H9 (cell line): ENCODE measurements around the gene KCNV2. TPM values are rescaled to one million over a fixed set of nuclear protein-coding genes. Genes with fewer than 3 reads are reported as not detected.

ENCODE experiments used
- DNase-seq: peaks from one replicate; pipeline ENCODE4 v3.0.0-alpha.2; 2017
- H2AFZ ChIP-seq: one replicate; pipeline ENCODE4 v1.6.1; 2013; ENCODE audit warnings: mild to moderate bottlenecking, low read length, control low read depth, moderate library complexity
- H2AK5ac ChIP-seq: 2 replicates; pipeline ENCODE4 v1.6.1; 2013; ENCODE audit warnings: low read length, control low read depth, mixed read lengths; ENCODE audit not compliant: insufficient read length
- H2BK120ac ChIP-seq: one replicate; pipeline ENCODE4 v1.6.1; 2013; ENCODE audit warnings: low read depth, mild to moderate bottlenecking, low read length, control low read depth, inconsistent platforms; ENCODE audit not compliant: poor library complexity, severe bottlenecking
- H2BK12ac ChIP-seq: 2 replicates; pipeline ENCODE4 v1.6.1; 2013; ENCODE audit warnings: low read length, control low read depth, mixed read lengths, low read depth; ENCODE audit not compliant: insufficient read length
- H2BK15ac ChIP-seq: 2 replicates; pipeline ENCODE4 v1.6.1; 2013; ENCODE audit warnings: low read depth, low read length, control low read depth
- H2BK20ac ChIP-seq: one replicate; pipeline ENCODE4 v1.6.1; 2013; ENCODE audit warnings: low read depth, mild to moderate bottlenecking, low read length, control low read depth, inconsistent platforms; ENCODE audit not compliant: poor library complexity, severe bottlenecking
- H2BK5ac ChIP-seq: 2 replicates; pipeline ENCODE4 v1.6.1; 2013; ENCODE audit warnings: low read length, control low read depth, mixed read lengths; ENCODE audit not compliant: insufficient read length
- H3K14ac ChIP-seq: 2 replicates; pipeline ENCODE4 v1.6.1; 2013; ENCODE audit warnings: low read length, control low read depth; ENCODE audit not compliant: insufficient read depth
- H3K18ac ChIP-seq: 2 replicates; pipeline ENCODE4 v1.6.1; 2013; ENCODE audit warnings: low read depth, mild to moderate bottlenecking, mixed read lengths, low read length, control low read depth; ENCODE audit not compliant: insufficient read length
- H3K23ac ChIP-seq: 2 replicates; pipeline ENCODE4 v1.6.1; 2013; ENCODE audit warnings: low read length, control low read depth, mixed read lengths, low read depth; ENCODE audit not compliant: insufficient read length
- H3K23me2 ChIP-seq: 2 replicates; pipeline ENCODE4 v1.6.1; 2013; ENCODE audit warnings: low read depth, mild to moderate bottlenecking, mixed read lengths, low read length, control low read depth; ENCODE audit not compliant: insufficient read length, poor library complexity, severe bottlenecking
- H3K27ac ChIP-seq: 2 replicates; pipeline ENCODE4 v1.5.1; 2013; ENCODE audit warnings: low read length, control low read depth, mixed read lengths, low read depth; ENCODE audit not compliant: insufficient read length
- H3K27me3 ChIP-seq: 2 replicates; pipeline ENCODE4 v1.6.1; 2013; ENCODE audit warnings: low read length, control low read depth, inconsistent platforms; ENCODE audit not compliant: insufficient read depth
- H3K4ac ChIP-seq: 2 replicates; pipeline ENCODE4 v1.6.1; 2013; ENCODE audit warnings: low read depth, mild to moderate bottlenecking, control low read depth, inconsistent platforms, low read length, moderate library complexity
- H3K4me1 ChIP-seq: 2 replicates; pipeline ENCODE4 v1.6.1; 2013; ENCODE audit warnings: low read length, control low read depth, inconsistent platforms; ENCODE audit not compliant: insufficient read depth
- H3K4me2 ChIP-seq: 2 replicates; pipeline ENCODE4 v1.6.1; 2013; ENCODE audit warnings: low read length, control low read depth, mixed read lengths; ENCODE audit not compliant: insufficient read length, insufficient read depth
- H3K56ac ChIP-seq: 2 replicates; pipeline ENCODE4 v1.6.1; 2013; ENCODE audit warnings: low read depth, mild to moderate bottlenecking, mixed read lengths, low read length, control low read depth; ENCODE audit not compliant: insufficient read length
- H3K79me1 ChIP-seq: 2 replicates; pipeline ENCODE4 v1.6.1; 2013; ENCODE audit warnings: low read depth, mild to moderate bottlenecking, moderate library complexity, low read length, control low read depth, inconsistent platforms; ENCODE audit not compliant: insufficient read depth, poor library complexity, severe bottlenecking
- H3K79me2 ChIP-seq: 2 replicates; pipeline ENCODE4 v1.6.1; 2013; ENCODE audit warnings: low read length, control low read depth, inconsistent platforms; ENCODE audit not compliant: insufficient read depth
- H3K9ac ChIP-seq: 2 replicates; pipeline ENCODE4 v1.6.1; 2013; ENCODE audit warnings: low read length, control low read depth, mixed read lengths; ENCODE audit not compliant: insufficient read length; ENCODE audit errors: extremely low read depth
- H3K9me3 ChIP-seq: one replicate; pipeline ENCODE4 v1.6.1; 2013; ENCODE audit warnings: low read depth, low read length, inconsistent platforms; ENCODE audit not compliant: control insufficient read depth
- H3T11ph ChIP-seq: one replicate; pipeline ENCODE4 v1.6.1; 2013; ENCODE audit warnings: mild to moderate bottlenecking, low read length, control low read depth, inconsistent platforms
- H4K20me1 ChIP-seq: one replicate; pipeline ENCODE4 v1.6.1; 2013; ENCODE audit not compliant: control insufficient read depth, insufficient read length, insufficient read depth
- H4K5ac ChIP-seq: 2 replicates; pipeline ENCODE4 v1.6.1; 2013; ENCODE audit warnings: low read depth, mild to moderate bottlenecking, mixed read lengths, low read length, control low read depth; ENCODE audit not compliant: insufficient read length
- H4K8ac ChIP-seq: replicated peaks from 2 replicates; pipeline ENCODE4 v1.6.1; 2013; ENCODE audit warnings: low read length, control low read depth, mixed read lengths, low read depth; ENCODE audit not compliant: insufficient read length
- H4K91ac ChIP-seq: 2 replicates; pipeline ENCODE4 v1.6.1; 2013; ENCODE audit warnings: low read depth, mild to moderate bottlenecking, moderate library complexity, mixed read lengths, low read length, control low read depth; ENCODE audit not compliant: insufficient read length
- H3K27ac Mint-ChIP-seq, 3 experiments: 2 replicates in 2 of 3; 3 replicates in 1 of 3; pipeline ENCODE4 v1.8.0; 2020 to 2021; ENCODE audit warnings: mixed read lengths in 3 of 3, mild to moderate bottlenecking in 1 of 3, moderate library complexity in 1 of 3
- H3K27me3 Mint-ChIP-seq: 2 replicates; pipeline ENCODE4 v1.8.0; 2021; ENCODE audit warnings: low read depth, mild to moderate bottlenecking, moderate library complexity, mixed read lengths
- H3K36me3 Mint-ChIP-seq, 3 experiments: 2 replicates in 2 of 3; 3 replicates in 1 of 3; pipeline ENCODE4 v1.8.0; 2020 to 2021; ENCODE audit warnings: low read depth in 3 of 3, mixed read lengths in 3 of 3; ENCODE audit not compliant: insufficient read depth in 1 of 3
- H3K4me1 Mint-ChIP-seq, 2 experiments: 2 replicates each; pipeline ENCODE4 v1.8.0; 2020; ENCODE audit warnings: mixed read lengths in 2 of 2
- H3K4me3 Mint-ChIP-seq, 2 experiments: 2 replicates in 1 of 2; 3 replicates in 1 of 2; pipeline ENCODE4 v1.8.0; 2020 to 2021; ENCODE audit warnings: mild to moderate bottlenecking in 2 of 2, mixed read lengths in 2 of 2, moderate library complexity in 1 of 2
- H3K9me3 Mint-ChIP-seq, 2 experiments: 2 replicates in 1 of 2; 3 replicates in 1 of 2; pipeline ENCODE4 v1.8.0; 2020; ENCODE audit warnings: mild to moderate bottlenecking in 2 of 2, mixed read lengths in 2 of 2, moderate library complexity in 1 of 2
- WGBS: extraction: QIAGEN DNeasy Blood & Tissue Kit; methylation state at CpG from one replicate; pipeline ENCODE4 v1.1.7; 2013; ENCODE audit warnings: missing lambda C conversion rate, low lambda C conversion rate, mixed read lengths; ENCODE audit not compliant: insufficient read length; ENCODE audit errors: extremely low coverage; 5-methylcytosine and 5-hydroxymethylcytosine counted together
- total RNA-seq: library from RNA; stranded (reverse); gene quantifications from 2 replicates; pipeline ENCODE4 v1.2.1, GENCODE V29; 2021
- TF ChIP-seq, protein P1 (sequence below): fragments of 200-600 bp; sonication (generic); conservative IDR thresholded peaks from 3 replicates; pipeline ENCODE4 v1.8.0; 2021; ENCODE audit warnings: antibody characterized with exemption, mild to moderate bottlenecking

Gene KCNV2
- total RNA-seq, 1 experiment from 2014 or later = not detected

DNA sequence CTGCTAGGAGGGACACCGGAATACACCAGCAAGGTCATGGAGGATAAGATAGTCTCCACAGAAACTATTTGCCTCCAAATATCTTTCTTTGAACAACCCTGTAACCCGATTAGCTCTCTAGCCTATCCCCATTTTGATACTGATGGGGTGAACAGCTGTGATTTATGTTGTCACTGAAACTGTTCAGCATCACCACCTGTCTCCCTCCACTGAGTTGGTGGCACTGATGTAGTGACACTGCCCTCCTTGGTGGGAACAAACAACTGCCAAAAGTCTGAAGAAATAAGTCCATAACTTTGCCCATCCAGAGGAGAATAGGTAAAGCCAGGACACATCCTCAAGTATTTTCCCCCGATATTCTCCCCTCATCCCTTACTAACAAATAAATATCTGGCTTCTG lies 24.3 kb upstream of the KCNV2 start:
- no peak overlapping the region for H3K23ac ChIP-seq
- H4K91ac ChIP-seq = no peak overlapping the region
- Mint-ChIP-seq H3K27ac (no peak overlapping the region), H3K27me3 (no peaks in the 10 kb centered on the region), H3K36me3 (0 out of 7 replicates have a peak, but pooled peaks cover 0 to 4% (median 0%) of the 10 kb centered on the region in 3 experiments), H3K9me3 (no peaks in the 10 kb centered on the region; a peak in 1 of 5 replicates), H3K4me3 (no peak overlapping the region), H3K4me1 (peaks cover 0 to 2% of the 10 kb centered on the region in 2 experiments; a peak in 1 of 4 replicates)
- no peak overlapping the region for H3K4me2 ChIP-seq
- no peak overlapping the region for H3K56ac ChIP-seq
- no peak for DNase-seq
- H4K20me1 ChIP-seq = no peaks in the 10 kb centered on the region
- TF ChIP-seq, protein P1, sequence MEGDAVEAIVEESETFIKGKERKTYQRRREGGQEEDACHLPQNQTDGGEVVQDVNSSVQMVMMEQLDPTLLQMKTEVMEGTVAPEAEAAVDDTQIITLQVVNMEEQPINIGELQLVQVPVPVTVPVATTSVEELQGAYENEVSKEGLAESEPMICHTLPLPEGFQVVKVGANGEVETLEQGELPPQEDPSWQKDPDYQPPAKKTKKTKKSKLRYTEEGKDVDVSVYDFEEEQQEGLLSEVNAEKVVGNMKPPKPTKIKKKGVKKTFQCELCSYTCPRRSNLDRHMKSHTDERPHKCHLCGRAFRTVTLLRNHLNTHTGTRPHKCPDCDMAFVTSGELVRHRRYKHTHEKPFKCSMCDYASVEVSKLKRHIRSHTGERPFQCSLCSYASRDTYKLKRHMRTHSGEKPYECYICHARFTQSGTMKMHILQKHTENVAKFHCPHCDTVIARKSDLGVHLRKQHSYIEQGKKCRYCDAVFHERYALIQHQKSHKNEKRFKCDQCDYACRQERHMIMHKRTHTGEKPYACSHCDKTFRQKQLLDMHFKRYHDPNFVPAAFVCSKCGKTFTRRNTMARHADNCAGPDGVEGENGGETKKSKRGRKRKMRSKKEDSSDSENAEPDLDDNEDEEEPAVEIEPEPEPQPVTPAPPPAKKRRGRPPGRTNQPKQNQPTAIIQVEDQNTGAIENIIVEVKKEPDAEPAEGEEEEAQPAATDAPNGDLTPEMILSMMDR = no peak
- H3K4ac ChIP-seq = no peak overlapping the region
- no peak overlapping the region for H2BK120ac ChIP-seq
- H2BK20ac ChIP-seq = no peak overlapping the region
- H3K18ac ChIP-seq = no peak overlapping the region
- H2BK15ac ChIP-seq = no peak overlapping the region
- H2BK12ac ChIP-seq = no peak overlapping the region
- H4K8ac ChIP-seq = no peak overlapping the region
- H2AFZ ChIP-seq = no peak overlapping the region
- no peaks in the 10 kb centered on the region for H3K23me2 ChIP-seq
- H3K9ac ChIP-seq = no peak overlapping the region
- H3K79me2 ChIP-seq = no peaks in the 10 kb centered on the region
- no peak overlapping the region for H2BK5ac ChIP-seq
- no peak overlapping the region for H2AK5ac ChIP-seq
- no peak overlapping the region for H3K14ac ChIP-seq
- no peaks in the 10 kb centered on the region for H3K79me1 ChIP-seq
- no peak overlapping the region for H3K27ac ChIP-seq
- H4K5ac ChIP-seq = no peak overlapping the region
- WGBS = no CpG with 5 or more reads among the region's 3 CpGs
- H3T11ph ChIP-seq = no peak overlapping the region
- H3K27me3 ChIP-seq = no peaks in the 10 kb centered on the region
- H3K9me3 ChIP-seq = no peaks in the 10 kb centered on the region
- no peaks in the 10 kb centered on the region for H3K4me1 ChIP-seq
